ENCODE results near the gene TBC1D16.
"Not testable (repeated sequence)": the region's sequence is repeated elsewhere in the genome, so short reads cannot be mapped to it uniquely, and the experiment has no call there.

The TBC1D16 gene

DNA sequence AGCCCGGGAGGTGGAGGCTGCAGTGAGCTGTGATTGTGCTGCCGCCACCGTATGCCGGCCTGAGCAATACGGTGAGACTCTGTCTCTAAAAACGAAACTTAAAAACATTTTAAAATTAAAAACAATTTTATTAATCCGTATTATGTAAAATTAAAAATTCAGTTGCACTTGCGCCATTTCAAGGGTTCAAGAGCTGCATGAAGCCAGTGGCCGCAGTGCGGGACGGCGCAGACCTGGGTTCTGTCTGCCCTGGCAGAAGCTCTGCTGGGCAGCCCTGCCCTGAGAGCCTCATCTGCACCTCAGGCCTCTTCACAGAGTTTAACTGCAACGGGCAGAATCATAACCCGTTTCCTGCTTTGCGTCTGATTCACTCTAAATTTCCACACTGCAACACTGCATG lies 31.7 kb downstream of the TBC1D16 start:
- DNase-seq (ENCODE audit: low read depth): no peak

DNA sequence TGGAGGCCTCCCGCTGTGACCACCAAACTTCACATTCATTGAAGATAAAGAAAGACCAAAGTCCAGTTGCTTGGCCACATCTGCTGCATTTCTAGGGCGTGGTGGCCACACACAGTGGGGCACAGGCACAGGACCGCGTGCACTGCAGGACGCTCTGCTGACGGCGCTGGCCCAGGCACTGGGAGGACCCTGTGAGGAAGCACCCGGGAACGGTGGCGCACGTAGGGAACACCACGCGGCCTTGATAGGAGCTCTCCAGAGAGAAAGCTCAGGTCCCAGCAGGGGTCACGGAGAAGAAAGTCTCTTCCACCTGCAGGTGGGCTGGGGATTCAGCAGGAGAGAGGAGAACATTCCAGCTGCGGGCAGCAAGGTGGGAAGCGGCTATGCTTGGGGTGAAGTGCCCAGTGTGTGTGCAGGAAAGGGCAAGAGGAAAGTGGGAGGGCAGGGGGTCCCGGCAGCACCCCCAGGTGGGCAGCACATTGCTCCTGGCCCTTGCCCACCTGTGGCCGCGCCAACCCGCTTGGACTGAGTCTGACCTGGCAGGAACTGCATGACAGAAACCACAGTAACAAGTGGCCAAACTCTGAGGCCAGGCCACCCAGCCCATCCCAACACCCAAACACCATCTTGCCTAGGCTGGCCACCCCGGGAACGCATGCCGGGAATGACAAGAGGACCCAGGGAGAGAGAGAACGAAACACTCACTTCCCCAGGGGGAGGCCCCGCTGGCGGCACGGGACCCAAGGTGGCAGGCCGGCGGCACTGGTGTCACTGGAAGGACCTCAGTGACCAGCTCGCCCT lies 32.8 kb downstream of the TBC1D16 start:
- no peak for DNase-seq (ENCODE audit: low read depth)

DNA sequence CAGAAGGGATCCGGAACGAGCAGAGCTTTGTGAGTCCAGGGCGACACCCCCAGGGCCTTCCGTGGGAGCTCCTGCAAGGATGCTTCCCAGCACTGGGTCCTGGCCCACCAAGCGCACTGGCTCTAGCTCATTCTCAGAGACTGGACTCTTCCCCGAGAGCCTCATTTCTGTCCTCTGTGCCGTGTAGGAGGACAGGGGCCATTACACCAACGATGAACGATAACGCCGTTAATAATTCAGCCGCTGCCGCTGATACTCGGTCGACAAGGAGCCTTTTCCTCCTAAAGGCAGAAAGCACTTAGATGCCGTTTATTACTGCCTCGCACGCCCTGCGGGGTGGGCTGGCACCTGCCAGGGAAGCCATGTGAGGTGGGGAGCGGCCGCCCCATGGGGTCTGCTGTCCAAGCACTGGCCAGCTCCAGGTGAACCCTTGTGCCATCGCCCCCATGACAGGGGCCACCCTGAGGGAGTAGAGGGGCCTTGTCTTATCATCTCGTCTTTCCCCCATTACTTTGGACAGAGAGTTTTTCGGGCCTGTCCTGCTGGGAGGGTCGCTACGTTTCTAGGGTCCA lies 33.5 kb downstream of the TBC1D16 start:
- DNase-seq (ENCODE audit: low read depth): no peak

DNA sequence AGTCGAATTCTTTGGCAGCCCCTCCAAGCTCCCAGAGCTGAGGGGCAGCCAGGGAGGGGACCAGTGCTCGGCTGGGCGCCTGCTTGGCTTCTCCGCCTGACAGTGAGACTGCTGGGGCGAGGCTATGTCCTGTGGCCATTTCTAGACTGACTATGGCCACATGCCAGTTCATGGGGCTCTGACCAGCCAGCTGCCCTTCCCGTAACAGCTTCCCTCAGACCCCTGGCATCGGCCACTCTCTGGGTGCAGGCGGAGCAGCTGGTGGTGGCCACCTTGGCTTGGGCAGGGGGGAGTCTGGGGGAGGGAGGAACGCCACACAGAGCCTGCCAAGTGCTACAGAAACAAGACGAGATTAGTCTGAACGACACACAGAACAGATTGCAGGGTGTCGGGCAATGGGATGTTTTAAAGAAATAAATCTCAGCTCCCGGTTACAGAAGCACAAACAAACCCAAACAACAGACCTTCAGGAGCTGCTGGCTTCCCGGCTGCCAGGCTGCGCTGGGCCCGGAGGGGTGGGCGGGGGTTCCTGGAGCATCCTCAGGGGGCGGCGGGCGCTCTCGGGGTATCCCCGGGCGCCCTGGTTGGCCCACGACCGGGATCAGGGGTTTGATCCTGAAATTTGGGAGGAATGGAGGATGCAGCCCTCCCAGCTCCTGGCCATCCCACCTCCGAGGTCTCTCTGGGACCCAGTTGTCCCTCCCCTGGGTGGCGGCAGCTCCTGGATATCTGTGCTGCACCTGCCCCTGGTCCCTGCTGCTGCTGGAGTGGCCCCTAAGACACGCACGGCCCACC lies 34.5 kb downstream of the TBC1D16 start:
- DNase-seq (ENCODE audit: low read depth): no peak

DNA sequence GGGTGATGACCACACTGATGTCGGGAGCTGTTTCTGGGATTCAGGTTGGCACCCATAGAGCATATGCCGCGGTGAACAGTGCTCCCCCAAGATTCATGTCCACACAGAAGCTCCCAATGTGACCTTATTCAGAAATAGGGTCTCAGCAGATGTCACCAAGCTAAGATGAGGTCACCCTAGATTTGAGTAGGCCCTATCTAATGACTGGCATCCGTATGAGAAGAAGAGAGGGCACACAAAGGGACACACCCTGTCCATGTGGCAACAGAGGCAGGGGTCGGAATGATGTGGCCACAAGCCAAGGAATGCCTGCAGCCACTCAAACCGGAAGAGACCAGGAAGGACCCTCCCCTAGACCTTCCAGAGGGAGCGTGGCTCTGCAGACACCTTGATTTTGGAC lies 35.5 kb downstream of the TBC1D16 start:
- DNase-seq (ENCODE audit: low read depth): no peak

DNA sequence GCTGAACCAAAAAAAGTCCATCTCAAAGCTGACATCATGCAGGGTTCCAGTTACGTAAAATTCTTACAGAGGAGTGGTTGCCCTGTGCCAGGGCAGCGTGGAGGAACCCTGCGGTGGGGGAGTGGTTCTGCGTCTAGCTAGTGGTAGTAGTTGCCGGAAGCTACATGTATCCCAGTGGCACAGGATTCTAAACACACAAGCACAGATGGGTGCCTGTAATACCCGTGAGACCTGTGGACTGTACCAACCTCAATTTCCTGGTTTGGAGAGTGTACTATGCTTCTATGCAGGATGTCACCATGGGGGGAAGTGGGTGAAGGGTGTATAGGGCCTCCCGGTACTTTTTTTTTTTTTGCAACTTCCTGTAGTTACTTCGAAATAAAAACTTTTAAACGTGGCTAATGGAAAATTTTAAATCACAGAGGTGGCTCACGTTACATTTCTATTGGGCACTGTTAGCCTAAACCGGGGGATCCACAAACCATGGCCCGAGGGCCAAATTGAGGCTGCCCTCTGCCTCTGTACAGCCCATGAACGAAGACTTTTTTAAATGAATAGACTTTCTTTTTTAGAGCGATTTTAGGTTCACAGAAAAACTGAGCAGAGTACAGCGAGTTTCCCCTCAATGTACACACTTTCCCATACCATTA lies 38.5 kb downstream of the TBC1D16 start:
- peak; percentile 51 for DNase-seq (ENCODE audit: low read depth)

DNA sequence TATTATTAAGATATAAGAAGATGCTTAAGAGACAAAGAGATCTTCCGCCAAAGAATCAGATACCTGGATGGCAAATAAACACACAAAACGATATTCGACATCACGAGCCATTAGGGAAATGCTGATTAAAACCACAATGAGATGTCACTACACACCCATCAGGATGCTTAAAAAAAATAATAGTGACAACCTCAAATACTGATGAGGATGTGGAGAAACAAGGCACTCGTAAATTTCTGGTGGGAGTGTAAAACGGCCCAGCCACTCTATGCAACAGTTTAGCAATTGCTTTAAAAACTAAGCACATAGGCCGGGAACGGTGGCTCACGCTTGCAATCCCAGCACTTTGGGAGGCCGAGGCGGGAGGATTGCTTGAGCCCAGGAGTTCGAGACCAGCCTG lies 39.4 kb downstream of the TBC1D16 start:
- no peak for DNase-seq (ENCODE audit: low read depth)

DNA sequence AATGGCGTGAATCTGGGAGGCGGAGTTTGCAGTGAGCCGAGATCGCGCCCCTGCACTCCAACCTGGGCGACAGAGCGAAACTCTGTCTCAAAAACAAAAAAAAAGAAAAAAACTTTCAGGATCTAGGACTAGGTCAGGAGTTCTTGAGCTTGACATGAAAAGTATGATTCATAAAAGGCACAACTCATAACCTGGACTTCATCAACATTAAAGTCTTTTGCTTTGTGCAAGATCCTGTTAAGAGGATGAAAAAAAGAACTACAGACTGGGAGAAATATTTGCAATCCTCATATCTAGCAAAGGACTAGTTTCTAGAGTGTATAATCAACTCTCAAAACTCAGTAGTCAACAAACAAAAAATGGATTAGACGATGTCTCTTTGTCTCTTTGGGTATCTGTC lies 40.0 kb downstream of the TBC1D16 start:
- no peak for DNase-seq (ENCODE audit: low read depth)

DNA sequence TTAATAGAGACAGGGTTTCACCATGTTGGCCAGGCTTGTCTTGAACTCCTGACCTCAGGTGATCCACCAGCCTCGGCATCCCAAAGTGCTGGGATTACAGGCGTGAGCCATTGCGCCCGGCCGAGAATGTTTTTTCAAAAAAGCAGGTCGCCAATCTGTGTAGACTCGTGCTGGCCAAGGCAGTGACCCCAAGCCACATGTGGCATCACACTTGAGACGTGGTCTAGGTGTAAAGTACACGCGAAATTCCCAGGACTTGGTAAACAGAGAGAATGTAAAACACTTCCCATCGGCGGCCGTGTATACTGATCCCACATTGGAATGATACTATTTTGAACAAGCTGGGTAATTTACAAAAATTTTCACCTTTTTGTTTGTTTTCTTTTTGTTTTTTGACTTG lies 41.1 kb downstream of the TBC1D16 start:
- DNase-seq (ENCODE audit: low read depth): no peak

DNA sequence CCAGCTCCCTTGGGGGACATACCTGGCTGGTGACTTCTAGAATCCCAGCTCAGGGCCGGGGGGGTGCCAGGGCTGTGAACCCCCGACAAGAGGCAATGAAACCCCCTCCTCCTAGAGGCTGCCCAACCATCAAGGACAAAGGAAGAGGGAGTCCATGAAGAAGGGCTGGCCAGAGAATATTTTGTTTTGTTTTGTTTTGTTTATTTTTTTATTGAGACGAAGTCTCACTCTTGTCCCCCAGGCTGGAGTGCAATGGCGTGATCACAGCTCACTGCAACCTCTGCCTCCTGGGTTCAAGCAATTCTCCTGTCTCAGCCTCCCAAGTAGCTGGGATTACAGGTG lies 41.5 kb downstream of the TBC1D16 start:
- not testable (repeated sequence) for DNase-seq (ENCODE audit: low read depth)

DNA sequence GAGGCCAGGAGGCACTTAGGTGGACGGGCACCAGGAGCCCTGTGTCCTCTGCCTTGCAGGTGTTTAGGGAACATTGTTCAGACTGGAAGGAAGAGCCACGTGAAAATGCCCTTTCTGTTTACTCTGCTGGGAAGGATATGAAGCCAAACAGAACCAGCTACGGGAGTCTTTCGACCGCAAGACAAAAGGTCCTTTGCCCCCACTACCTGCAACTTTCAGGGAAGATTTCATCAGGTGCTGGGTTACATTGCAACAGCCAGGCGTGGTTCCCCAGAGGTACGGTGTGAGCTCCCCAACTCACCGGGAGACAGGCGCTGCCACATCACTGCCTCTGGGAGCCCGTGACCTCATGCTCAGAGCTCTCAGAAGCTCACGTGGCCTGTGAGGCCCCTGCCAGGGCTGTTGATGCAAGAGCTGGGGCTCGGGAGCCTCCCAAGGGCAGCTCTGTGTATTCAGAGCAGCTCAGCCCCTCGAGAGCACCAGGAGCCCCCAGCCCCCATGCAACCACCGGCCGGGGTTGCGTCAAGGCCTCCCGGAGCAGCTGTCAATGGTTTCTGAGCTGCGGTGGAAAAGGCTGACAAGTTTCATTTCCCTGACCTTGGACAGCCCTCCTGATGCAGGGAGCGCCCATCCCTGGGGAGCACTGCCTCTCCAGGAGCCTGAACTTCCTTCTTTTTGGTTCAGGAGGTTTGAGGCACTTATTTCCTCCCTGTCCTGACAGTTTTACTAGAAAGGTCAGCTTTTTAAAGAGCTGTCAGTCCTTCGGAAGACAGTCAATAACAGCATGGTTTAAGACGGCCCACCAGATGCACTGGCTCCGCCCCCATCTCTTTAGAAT lies 42.1 kb downstream of the TBC1D16 start:
- no peak for DNase-seq (ENCODE audit: low read depth)

DNA sequence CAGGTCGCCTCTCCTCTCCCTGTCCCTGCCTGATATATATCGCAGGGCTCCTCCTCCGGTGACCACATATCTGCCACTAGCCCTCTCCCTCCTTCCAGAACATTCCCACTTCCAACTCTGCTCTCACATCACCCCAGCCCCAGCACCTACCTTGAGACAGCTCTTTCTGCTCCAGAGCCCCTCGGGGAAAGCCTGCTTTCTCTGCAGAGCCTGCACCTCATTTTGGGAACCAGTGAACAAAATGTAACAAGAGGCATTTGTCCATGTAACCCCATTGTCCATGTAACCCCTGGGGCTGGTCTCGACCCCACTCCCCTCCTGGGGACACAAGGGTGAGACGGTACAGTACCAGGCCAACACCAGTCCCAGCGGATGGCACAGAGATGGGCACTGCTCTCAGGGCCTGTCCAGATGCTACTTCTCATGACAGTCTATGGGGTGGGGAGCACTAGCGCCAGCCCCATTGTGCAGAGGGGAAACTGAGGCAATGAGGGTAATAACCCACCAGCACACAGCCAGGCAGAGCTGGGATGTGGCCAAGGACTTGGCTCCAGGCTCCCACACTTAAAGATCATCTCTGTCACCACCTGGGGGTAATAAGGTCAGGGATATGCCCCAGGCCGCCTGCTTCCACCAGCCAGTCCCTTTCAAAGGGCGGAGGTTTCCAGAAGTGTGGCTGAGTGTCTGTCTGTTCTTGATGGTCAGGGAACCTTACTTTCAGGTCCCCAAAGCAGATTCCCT lies 42.9 kb downstream of the TBC1D16 start:
- DNase-seq (ENCODE audit: low read depth): no peak

DNA sequence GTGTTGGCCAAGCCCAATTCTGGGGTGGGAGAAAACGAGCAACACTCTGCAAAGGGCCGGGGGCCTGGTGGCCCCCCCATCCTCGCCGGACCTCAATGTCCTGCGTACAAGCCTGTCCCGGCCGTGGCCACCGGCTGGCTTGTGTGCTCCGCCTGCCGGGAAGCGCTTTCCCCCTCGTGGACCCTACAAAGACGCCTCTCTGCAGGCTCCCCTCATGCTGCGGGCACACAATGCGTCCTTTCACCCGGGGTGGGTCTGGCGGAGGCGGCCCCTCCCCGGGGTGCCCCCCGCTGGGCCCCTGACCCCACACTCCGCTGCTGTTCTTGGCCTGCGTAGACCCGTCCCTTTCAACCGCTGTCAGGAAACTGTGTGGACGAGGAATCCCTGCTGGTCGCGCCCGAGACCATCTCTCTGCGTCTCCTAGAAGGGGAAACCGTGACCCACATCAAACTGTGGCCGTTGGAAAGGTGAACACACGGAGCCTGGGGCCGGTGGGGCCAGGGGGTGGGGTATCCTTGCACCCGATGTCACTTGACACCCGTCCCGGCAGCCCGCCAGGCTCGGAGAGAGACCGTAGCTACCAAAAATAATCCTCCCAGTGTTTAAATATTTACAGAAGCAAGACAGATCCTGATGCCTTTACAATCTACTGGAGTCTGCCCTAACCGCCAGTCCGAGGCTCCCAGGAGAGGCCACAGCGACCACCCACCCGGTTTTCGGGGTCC lies 43.6 kb downstream of the TBC1D16 start:
- DNase-seq (ENCODE audit: low read depth): no peak

DNA sequence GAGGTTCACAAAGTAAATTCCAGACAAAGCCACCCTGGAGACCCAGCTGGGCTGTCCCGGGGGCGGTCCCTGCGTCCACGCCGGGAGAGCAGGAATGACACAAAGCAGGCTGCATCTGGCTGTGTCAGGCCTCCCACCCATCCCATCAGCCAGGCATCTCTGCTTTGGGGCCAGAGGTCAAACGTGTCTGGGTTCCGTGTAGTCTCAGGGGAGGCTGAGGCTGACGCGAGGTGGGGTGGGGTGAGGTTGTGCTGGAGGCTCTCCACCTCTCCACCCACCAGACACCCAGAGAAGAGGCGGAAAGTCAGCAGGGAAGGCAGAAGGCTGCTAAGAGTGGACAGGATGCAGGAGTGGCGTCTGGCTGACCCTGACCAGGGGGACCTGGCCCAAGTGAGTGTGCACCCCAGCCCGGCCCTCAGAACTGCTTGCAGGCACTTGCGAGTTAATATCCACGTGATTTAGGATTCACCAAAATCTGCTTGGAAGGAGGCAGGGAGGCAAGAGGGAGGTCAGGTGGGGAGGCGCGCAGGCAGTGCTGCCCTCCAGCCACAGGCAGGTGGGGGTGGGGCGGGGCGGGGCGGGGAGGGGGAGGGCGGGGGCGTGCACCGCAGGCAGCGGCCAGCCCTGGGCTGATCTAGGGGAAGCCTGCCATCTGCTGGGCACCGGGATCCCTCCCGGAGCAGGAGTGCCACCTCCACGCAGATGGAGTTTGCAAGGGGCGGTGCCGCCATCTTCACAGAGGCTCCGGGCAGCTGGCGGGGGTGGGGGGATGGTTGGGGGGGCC lies 44.3 kb downstream of the TBC1D16 start:
- peak; percentile 64 for DNase-seq (ENCODE audit: low read depth)

DNA sequence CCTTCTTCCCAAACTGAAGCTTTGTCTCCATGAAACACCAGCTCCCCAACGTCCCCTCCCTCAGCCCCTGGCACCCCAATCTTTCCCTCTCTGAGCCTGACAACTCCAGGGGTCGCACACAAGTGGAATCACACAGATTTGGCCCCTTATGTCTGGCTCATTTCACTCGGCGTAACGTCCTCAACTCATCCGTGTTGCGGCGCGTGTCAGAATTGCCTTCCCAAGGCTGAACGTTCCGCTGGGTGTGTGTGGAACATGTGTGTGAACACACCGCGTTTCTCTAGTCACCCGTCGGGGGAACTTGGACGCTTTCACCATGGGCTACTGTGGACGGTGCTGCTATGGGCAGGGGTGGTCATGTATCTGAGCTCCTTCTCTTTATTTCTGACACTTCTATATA lies 45.0 kb downstream of the TBC1D16 start:
- DNase-seq (ENCODE audit: low read depth): no peak

DNA sequence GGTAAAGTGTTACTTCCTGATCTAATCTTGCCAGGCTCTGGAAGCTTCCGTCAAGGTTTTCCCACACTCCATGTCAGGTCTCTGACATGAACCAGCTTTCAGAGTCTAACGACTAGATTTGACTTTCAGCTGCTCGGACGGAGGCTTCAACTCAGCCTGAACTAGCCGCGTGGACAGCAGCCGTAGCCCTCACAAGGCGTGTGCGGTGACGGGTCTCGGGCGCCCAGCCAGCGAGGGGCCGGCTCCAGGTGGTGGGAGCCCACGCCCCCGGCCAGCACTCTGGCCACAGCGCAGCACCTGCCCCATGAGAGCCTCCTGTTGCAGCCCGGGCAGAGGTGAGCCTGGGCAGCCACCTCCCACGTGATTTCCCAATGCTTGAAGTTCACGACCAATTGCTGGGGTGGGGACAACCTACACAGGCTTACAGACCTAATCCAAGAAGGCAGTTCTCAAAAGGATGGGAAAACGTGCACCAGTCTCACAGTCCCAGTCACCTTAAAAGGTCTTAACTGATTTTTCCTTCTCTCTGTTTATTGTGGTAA lies 45.5 kb downstream of the TBC1D16 start:
- DNase-seq (ENCODE audit: low read depth): no peak

DNA sequence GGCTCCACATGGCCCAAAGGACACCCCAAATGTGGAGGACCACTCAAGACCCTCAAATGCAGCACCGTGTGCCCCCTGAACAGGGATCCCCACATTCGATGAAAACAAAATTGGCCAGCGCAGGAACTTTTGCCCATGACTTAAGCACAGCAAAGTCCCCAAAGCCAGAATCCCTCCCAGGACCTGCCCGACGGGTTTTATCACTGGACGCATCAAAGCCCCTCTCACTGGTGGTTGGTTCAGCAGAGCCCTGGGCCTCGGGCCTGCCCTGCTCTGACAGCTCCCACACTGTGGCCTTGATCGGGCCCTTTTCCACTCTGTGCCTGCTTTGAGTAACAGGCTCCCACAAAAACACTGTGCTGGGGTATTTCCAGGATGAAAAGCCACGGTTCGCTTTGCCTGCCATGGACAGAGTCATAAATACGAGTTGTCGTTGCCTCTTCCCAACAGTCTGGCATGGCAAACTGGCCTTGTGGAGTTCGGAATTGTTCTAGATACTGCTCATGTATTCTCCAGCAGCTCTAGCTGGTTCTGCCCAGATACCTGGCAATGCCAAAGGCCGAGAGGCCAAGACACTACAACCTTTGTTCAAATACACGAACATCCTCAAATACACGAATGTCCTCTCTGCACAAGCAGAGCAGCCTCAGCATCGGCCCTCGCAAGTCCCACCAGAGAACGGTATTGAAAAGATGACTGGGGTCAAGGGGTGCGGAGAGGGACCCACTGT lies 46.4 kb downstream of the TBC1D16 start:
- no peak for DNase-seq (ENCODE audit: low read depth)

DNA sequence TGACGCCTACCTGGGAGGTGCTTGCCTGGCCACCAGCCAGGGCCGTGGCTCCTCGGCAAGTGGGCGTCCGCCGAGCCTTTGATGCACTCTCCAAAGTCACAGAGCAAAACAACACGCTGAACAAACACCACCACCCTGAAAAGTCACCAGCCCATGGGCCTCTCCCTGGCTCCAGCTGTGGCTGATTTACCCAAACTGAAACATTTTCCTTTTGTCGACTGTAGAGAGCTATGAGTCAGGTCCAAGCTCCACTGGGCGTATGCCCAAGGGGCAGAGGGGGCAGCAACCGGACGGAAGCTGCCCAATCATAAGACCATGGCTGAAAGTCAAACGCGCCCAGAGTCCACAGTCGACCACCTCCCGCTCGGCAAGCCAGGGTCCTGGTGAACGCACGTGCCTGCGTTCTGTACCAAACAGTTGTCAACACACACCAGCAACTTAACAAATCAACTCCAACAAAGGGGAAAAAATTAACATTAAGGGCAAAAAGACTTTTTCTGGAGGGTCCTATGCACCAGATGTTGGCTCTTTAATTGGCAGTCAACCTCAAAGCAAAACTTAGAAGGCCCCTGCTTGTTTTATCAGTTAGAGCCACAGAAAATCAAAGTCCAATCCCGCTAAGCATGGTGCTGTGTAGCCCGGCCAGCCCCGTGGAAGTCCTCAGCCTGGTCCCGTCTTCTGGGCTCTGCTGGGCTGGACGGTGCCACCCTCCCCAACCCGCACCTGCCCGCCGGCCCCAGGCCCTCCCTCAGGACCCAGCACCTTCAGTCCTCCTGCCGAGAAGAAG lies 47.3 kb downstream of the TBC1D16 start:
- DNase-seq (ENCODE audit: low read depth): no peak

Measured in stimulated activated CD8-positive, alpha-beta memory T cell treated with anti-CD3 and anti-CD28 coated beads, Interleukin-15, amount 100 ng/mL, for 1 hour (primary cell).